HepG2 (cell line): Measurements from ENCODE around the gene ZDHHC8. TPM values are rescaled to one million over a fixed set of nuclear protein-coding genes. Genes with fewer than 3 reads are reported as not detected.

ENCODE experiments used
- ATAC-seq: fragments of 200-7000 bp; cut with Tn5 transposase; 3 replicates; pipeline ENCODE4 v1.9.1; 2020; ENCODE audit warnings: mild to moderate bottlenecking, moderate library complexity
- BruUV-seq: library from RNA; stranded (reverse); fragments of 400-500 nt; replicated peaks from 2 replicates; lab custom pipeline; 2021; lab: Mats Ljungman, UMichigan
- CTCF ChIA-PET: fragments of 300-600 bp; formaldehyde crosslinking; extraction: SDS; loops from one replicate; lab custom pipeline; 2021; ENCODE audit warnings: low total read pairs, inconsistent platforms, low intra/inter-chr PET ratio; lab: Yijun Ruan, JAX
- POLR2A ChIA-PET: fragments of 350-600 bp; sonication (Branson Sonifier 250); formaldehyde crosslinking; loops from one replicate; lab custom pipeline; 2020; ENCODE audit warnings: antibody characterized with exemption, inconsistent platforms; lab: Yijun Ruan, JAX
- DNase-seq: peaks from one replicate; pipeline ENCODE4 v3.0.0-alpha.2; 2015; ENCODE audit warnings: low spot score
- FAIRE-seq: peaks from 3 replicates; lab custom pipeline; 2011; peaks lifted over from hg19 to GRCh38; lab: Jason Lieb, UNC
- H2AFZ ChIP-seq: one replicate; pipeline ENCODE4 v1.6.1; 2011; ENCODE audit warnings: low read length, inconsistent platforms
- H3K27ac ChIP-seq: fragments of 300-600 bp; 3 replicates; pipeline ENCODE4 v1.8.0; 2011; ENCODE audit warnings: mixed run types, mild to moderate bottlenecking, mixed read lengths, low read length, inconsistent platforms; ENCODE audit not compliant: insufficient read depth; ENCODE audit errors: extremely low read length
- H3K27me3 ChIP-seq, 2 experiments: fragments of 200-600 bp in 1 of 2; 2 replicates in 1 of 2; 3 replicates in 1 of 2; pipeline versions ENCODE4 v1.6.0 to v1.8.0; 2011; ENCODE audit warnings: low read length in 2 of 2, mild to moderate bottlenecking in 2 of 2, moderate library complexity in 2 of 2, inconsistent platforms in 1 of 2; ENCODE audit not compliant: insufficient read depth in 2 of 2, control insufficient read depth in 1 of 2
- H3K36me3 ChIP-seq, 2 experiments: fragments of 200-600 bp in 1 of 2; replicated peaks in 1 of 2; 2 replicates in 1 of 2; 3 replicates in 1 of 2; pipeline versions ENCODE4 v1.5.1 to v1.8.0; 2011; ENCODE audit warnings: low read length in 2 of 2, inconsistent platforms in 1 of 2; ENCODE audit not compliant: insufficient read depth in 2 of 2, control insufficient read depth in 1 of 2
- H3K4me1 ChIP-seq: 2 replicates; pipeline ENCODE4 v1.5.1; 2012; ENCODE audit warnings: low read length, inconsistent platforms; ENCODE audit not compliant: insufficient read depth
- H3K4me2 ChIP-seq: 2 replicates; pipeline ENCODE4 v1.6.0; 2011; ENCODE audit warnings: low read depth, low read length, inconsistent platforms
- H3K4me3 ChIP-seq, 3 experiments: fragments of 200-600 bp in 1 of 3; sonication (generic), shearing (Covaris generic) in 1 of 3; replicated peaks in 1 of 3; 2 replicates each; pipeline ENCODE4 v1.5.1; 2011 to 2016; ENCODE audit warnings: low read length in 3 of 3, inconsistent platforms in 2 of 3, low read depth in 2 of 3, mild to moderate bottlenecking in 2 of 3, control low read depth in 1 of 3, mixed read lengths in 1 of 3; ENCODE audit not compliant: insufficient read depth in 1 of 3
- H3K79me2 ChIP-seq: one replicate; pipeline ENCODE4 v1.6.1; 2011; ENCODE audit warnings: low read length, inconsistent platforms; ENCODE audit not compliant: insufficient read depth
- H3K9ac ChIP-seq: 2 replicates; pipeline ENCODE4 v1.6.0; 2011; ENCODE audit warnings: mild to moderate bottlenecking, low read depth, low read length, inconsistent platforms; ENCODE audit not compliant: insufficient read depth
- H3K9me3 ChIP-seq: 2 replicates; pipeline ENCODE4 v1.5.1; 2012; ENCODE audit warnings: mild to moderate bottlenecking, low read length
- H4K20me1 ChIP-seq: 2 replicates; pipeline ENCODE4 v1.6.0; 2011; ENCODE audit warnings: inconsistent platforms, mild to moderate bottlenecking, low read length, moderate library complexity; ENCODE audit not compliant: insufficient read depth
- AGO2 ChIP-seq: fragments of 200-400 bp; formaldehyde crosslinking; optimal IDR thresholded peaks from 2 replicates; pipeline ENCODE3; 2017; ENCODE audit warnings: mild to moderate bottlenecking, low read depth, low read length, moderate library complexity
- HNF4G ChIP-seq, 2 experiments: sonication (generic) in 1 of 2; formaldehyde crosslinking in 1 of 2; IDR thresholded peaks; 2 replicates each; pipeline versions ENCODE4 v1.4.0 to v1.6.1; 2011 to 2020; ENCODE audit warnings: borderline replicate concordance in 2 of 2, low read depth in 2 of 2, mild to moderate bottlenecking in 2 of 2, low read length in 1 of 2, missing genetic modification reagents in 1 of 2, moderate library complexity in 1 of 2
- MYPOP ChIP-seq: sonication (generic); formaldehyde crosslinking; IDR thresholded peaks from 2 replicates; pipeline ENCODE4 v1.8.1; 2023; ENCODE audit warnings: mild to moderate bottlenecking, moderate library complexity, missing genetic modification reagents
- PAX8 ChIP-seq: sonication (generic); formaldehyde crosslinking; IDR thresholded peaks from 2 replicates; pipeline ENCODE4 v1.8.0; 2022; ENCODE audit warnings: mild to moderate bottlenecking, missing genetic modification reagents, borderline replicate concordance
- POLR2G ChIP-seq: fragments of 200-400 bp; formaldehyde crosslinking; IDR thresholded peaks from 2 replicates; pipeline ENCODE4 v1.6.1; 2018; ENCODE audit warnings: mild to moderate bottlenecking, low read depth, low read length, moderate library complexity
- SSRP1 ChIP-seq: IDR thresholded peaks from 2 replicates; pipeline ENCODE4 v1.6.1; 2016; ENCODE audit warnings: control low read depth
- ZBTB38 ChIP-seq: sonication (generic); formaldehyde crosslinking; IDR thresholded peaks from 2 replicates; pipeline ENCODE4 v1.5.1; 2020; ENCODE audit warnings: mild to moderate bottlenecking, missing genetic modification reagents
- ZFAT ChIP-seq: sonication (generic); formaldehyde crosslinking; conservative IDR thresholded peaks from 2 replicates; pipeline ENCODE4 v1.8.1; 2023; ENCODE audit warnings: missing genetic modification reagents, inconsistent platforms
- ZNF12 ChIP-seq: sonication (generic); formaldehyde crosslinking; IDR thresholded peaks from 2 replicates; pipeline ENCODE4 v1.5.0; 2020; ENCODE audit warnings: missing genetic modification reagents
- ZNF768 ChIP-seq: sonication (generic); formaldehyde crosslinking; IDR thresholded peaks from 2 replicates; pipeline ENCODE4 v1.4.0; 2020; ENCODE audit warnings: missing genetic modification reagents
- WGBS: methylation state at CpG from one replicate; pipeline ENCODE4 v1.1.6; 2017; ENCODE audit warnings: low lambda C conversion rate; 5-methylcytosine and 5-hydroxymethylcytosine counted together
- in situ Hi-C: cut with HindIII; loops from 2 replicates; pipeline ENCODE4 v1.10.0; 2017; ENCODE audit warnings: low pct_unique_long_range_greater_than_20kb; ENCODE audit not compliant: extremely low pct_ligation_motif_present
- intact Hi-C: fragments of 100-400 bp; cut with micrococcal nuclease; formaldehyde crosslinking; loops from one replicate; pipeline ENCODE4 v1.10.0; 2022; ENCODE audit not compliant: unreplicated experiment
- polyA plus RNA-seq, 8 experiments: library from polyadenylated mRNA; depleted of rRNA in 3 of 8; stranded (reverse) in 7 of 8; unstranded in 1 of 8; fragments of >200 nt; fragmentation: Illumina TruSeq in 4 of 8; extraction: Trizol in 4 of 8; gene quantifications; 2 replicates each; pipeline versions ENCODE4 v1.2.1 to v1.2.3, GENCODE V29; 2011 to 2016; ENCODE audit warnings: low read depth in 4 of 8, missing spikeins in 1 of 8, mixed read lengths in 1 of 8; ENCODE audit not compliant: insufficient read depth in 1 of 8
- total RNA-seq, 5 experiments: library from RNA; depleted of rRNA; stranded (reverse); fragments of >200 nt; fragmentation: Illumina TruSeq; extraction: Trizol; gene quantifications; 2 replicates each; pipeline ENCODE4 v1.2.3, GENCODE V29; 2016; ENCODE audit warnings: low read depth in 1 of 5

ZDHHC8 gene
- total and polyA plus RNA-seq, 2 of the 13 experiments (the other 11 are each of a cell fraction or from before 2014, with no cell fraction given): 7.5 to 21.3 TPM

DNA sequence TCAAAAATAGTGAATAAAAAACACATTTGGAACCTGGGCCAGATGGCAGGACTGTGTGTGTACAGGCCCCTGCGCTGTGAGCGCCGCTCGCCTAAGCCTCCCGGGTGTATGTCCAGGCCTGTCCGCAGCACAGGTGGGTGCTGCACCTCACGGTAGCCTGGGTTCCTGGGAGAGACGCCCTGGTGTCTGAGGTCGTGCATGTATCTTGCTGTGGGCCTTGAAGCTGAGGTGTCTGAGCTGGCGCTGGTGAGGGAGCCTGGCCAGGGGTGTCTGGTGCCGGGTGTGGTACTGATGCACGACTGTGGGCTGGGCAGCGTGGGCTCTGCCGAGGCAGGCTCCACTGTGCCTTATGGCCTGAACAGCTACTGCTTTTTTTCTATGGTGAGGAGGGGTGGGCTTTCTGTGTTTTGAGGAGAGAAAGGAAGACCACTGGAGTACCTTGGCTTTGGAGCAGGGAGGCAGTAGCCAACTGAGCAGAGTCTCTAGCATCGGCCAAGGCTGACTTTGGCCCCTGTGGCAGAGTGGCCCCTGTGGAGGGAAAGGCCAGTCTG is 4.2 kb upstream of the ZDHHC8 start (continued):
- TF ChIP-seq MYPOP (CRISPR knock-in tag) (no peak), PAX8 (CRISPR knock-in tag) (no peak)
- TF ChIP-seq, all 625 proteins: peak for 4

- Histone ChIP-seq H2AFZ (no peak overlapping the region), H3K9me3 (no peaks in the 10 kb centered on the region), H4K20me1 (peaks cover 5% of the 10 kb centered on the region; the same call in 1 of the 2 replicates), H3K4me3 (no peak overlapping the region), H3K79me2 (peaks cover 5% of the 10 kb centered on the region), H3K27ac (peak overlapping the region; percentile 61), H3K9ac (no peak overlapping the region), H3K4me2 (no peak overlapping the region), H3K4me1 (peaks cover 41% of the 10 kb centered on the region), H3K27me3 (no peaks in the 10 kb centered on the region), H3K36me3 (peaks cover 15 to 44% of the 10 kb centered on the region in 2 experiments)
- CTCF ChIA-PET: no interaction called here
- ATAC-seq (no peak), DNase-seq (no peak), FAIRE-seq (no peak)
- BruUV-seq: TSS peak; percentile 32
- in situ Hi-C loops (no loop called here), intact Hi-C loops (no loop called here)
- POLR2A ChIA-PET: interaction anchor here (1.5 to 2.1 kb wide), 2 partner anchors 8 to 10 kb away, joined by 5 to 15 read pairs; partner anchors contain the start of gene TRMT2A
- 93% methylated on average over 14 of the region's 17 CpGs for WGBS
- peak; percentile 6 for TF ChIP-seq AGO2
- TF ChIP-seq POLR2G: peak; percentile 45
- TF ChIP-seq ZNF768 (CRISPR knock-in tag): 0 out of 2 replicates have a peak, but pooled peaks have one; percentile 26
- TF ChIP-seq HNF4G (IDR thresholded peaks at IDR 0.05; ENCODE audit: borderline replicate concordance, low read depth, low read length): no peak
- TF ChIP-seq HNF4G (CRISPR knock-in tag; IDR thresholded peaks at IDR 0.05; ENCODE audit: borderline replicate concordance, low read depth): no peak
- TF ChIP-seq ZFAT (CRISPR knock-in tag): no peak
- TF ChIP-seq ZBTB38 (CRISPR knock-in tag): peak; percentile 44; the same call in 1 of the 2 replicates
- TF ChIP-seq ZNF12: no peak
- TF ChIP-seq SSRP1: 0 out of 2 replicates have a peak, but pooled peaks have one; percentile 5
- TF ChIP-seq, all 625 proteins: peak for 5
These were observed 3.6 kb upstream of the ZDHHC8 start for GRCh38 chr22:20127869-20128618.
